ENCODE data around the gene ABCA5.

The ABCA5 gene

DNA sequence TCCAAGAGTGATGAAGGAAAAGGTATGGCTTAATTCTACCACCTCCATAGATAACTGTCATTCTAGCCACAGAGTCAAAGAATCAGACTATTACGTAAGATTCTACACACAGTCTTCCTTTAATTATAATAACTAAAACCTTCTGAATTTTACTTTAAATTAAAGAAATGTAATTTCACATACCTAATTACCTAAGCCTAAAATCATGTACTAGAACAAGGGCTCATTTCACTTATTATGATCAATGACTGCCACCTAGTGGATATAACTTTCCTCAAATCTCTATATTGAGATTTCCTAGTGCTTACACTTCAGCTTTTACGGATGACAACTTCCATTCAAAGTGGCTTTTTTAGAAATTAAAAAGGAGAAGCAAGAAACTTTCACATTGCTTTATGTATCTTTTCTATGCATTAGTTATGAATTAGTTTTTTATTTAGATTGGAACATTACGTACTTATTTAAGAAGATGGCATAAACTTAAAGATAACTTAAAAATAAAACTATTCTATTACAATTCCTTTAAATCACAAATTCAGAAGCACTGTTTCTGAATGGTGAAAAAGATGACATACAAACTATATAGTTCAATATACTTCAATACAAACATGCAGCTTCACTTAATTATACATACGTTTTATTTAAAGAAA is 80.1 kb downstream of the ABCA5 start:
- no peaks in the 10 kb centered on the region for H3K36me3 ChIP-seq (ENCODE audit: insufficient read depth, low read length)
- WGBS, result 69% methylated on average over 2 of the region's 4 CpGs
- H3K9me3 ChIP-seq (ENCODE audit: insufficient read depth, low read depth, low read length), result no peaks in the 10 kb centered on the region
- H3K9ac ChIP-seq (ENCODE audit: low read depth, low read length), result no peak overlapping the region
- no peak overlapping the region for H3K4me3 ChIP-seq (ENCODE audit: low read length)
- no peaks in the 10 kb centered on the region for H3K4me1 ChIP-seq (ENCODE audit: insufficient read depth, low read length)
- H3K27ac ChIP-seq (ENCODE audit: low read depth, low read length), result no peak overlapping the region
- no peaks in the 10 kb centered on the region for H3K27me3 ChIP-seq (ENCODE audit: insufficient read depth, low read length)

DNA sequence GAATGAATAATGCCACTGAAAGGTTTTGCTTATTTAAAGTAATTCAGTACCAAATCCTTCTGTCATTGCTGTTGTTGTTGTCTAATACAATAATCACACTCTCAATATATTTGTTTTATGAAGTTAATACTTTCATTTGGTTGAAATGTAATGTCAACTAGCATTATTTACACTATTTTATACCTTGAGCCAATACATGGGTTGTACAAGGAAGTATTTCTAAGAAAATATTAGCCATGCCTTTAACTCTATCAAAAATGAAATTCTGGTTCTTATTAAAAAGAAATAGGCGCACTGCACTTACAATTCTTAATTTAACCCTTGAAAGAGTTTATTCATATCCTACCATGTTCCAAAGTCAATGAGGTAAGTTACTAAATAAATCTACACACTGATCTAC is 80.7 kb downstream of the ABCA5 start:
- H3K9me3 ChIP-seq (ENCODE audit: insufficient read depth, low read depth, low read length), result no peaks in the 10 kb centered on the region
- 89% methylated on average over 1 of the region's 1 CpG for WGBS
- no peak overlapping the region for H3K4me3 ChIP-seq (ENCODE audit: low read length)
- no peaks in the 10 kb centered on the region for H3K36me3 ChIP-seq (ENCODE audit: insufficient read depth, low read length)
- H3K27ac ChIP-seq (ENCODE audit: low read depth, low read length), result no peak overlapping the region
- no peaks in the 10 kb centered on the region for H3K27me3 ChIP-seq (ENCODE audit: insufficient read depth, low read length)
- no peak overlapping the region for H3K9ac ChIP-seq (ENCODE audit: low read depth, low read length)
- no peaks in the 10 kb centered on the region for H3K4me1 ChIP-seq (ENCODE audit: insufficient read depth, low read length)

DNA sequence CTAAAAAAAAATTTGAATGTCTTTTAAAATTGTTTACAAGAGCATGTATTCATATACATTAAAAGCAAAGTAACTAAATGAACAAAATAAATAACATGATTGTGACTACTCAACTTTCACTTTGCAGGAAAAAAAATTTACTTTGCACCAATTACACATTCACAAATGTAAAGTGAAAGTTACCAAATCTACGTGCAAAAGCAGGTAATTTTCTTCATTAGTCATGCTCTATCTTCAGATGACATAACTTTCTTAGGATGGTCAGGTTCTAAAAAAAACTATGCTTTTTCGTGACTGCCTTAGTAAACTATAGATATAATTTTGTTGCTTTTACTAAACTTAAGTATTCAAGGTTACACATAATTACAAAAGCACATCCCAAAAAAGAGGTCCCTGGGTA is 81.3 kb downstream of the ABCA5 start:
- H3K4me3 ChIP-seq (ENCODE audit: low read length), result no peak overlapping the region
- no peaks in the 10 kb centered on the region for H3K4me1 ChIP-seq (ENCODE audit: insufficient read depth, low read length)
- H3K9ac ChIP-seq (ENCODE audit: low read depth, low read length), result no peak overlapping the region
- no peak overlapping the region for H3K27ac ChIP-seq (ENCODE audit: low read depth, low read length)
- WGBS, result 100% methylated on average over 1 of the region's 2 CpGs
- no peaks in the 10 kb centered on the region for H3K27me3 ChIP-seq (ENCODE audit: insufficient read depth, low read length)
- H3K9me3 ChIP-seq (ENCODE audit: insufficient read depth, low read depth, low read length), result no peaks in the 10 kb centered on the region
- H3K36me3 ChIP-seq (ENCODE audit: insufficient read depth, low read length), result no peaks in the 10 kb centered on the region

DNA sequence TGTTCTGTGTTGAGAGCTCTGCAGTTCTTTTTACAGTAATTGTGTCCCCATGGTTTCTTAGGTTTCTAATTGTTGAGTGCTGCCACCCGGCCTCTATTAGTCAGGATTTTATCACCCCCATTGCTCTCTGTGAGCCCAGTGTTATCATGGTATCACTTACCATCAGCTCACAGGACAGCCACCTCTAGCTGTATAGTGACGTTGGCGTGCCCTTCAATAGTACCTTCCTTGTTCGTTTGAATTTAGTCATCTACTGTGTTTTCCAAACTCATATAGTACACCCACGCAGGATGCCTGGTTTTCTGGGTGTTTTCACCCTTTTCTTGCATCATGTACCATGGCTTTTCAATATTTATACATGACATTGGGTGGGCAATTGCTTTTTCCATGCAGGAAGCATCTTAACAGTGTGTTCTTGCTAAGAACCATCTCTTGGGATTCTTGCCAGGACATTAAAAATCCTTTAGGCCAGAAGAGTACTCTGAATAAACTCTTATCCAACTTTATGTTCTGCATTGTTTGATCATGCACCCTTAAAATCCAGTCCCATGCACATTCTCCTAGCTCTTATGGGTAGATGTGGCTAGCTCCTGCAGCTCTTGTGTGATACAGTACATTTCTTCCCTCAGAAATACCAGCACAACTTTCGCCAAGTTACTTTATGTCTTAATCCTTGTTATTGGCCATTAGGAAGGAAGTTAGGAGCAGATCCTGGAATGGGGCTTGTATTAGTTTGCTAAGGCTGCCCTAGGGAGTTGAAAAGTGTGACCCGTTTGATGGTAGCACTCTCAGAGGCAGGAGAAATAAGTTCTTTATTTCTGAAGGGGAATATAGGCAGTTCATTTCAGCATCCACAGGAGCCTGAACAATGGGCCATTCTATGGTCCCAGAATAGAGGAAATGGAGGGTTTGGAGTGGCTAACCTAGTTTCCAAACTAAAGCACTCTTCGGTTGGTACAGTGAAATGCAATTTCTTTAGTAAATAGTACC is 87.0 kb downstream of the ABCA5 start:
- no peaks in the 10 kb centered on the region for H3K27me3 ChIP-seq (ENCODE audit: insufficient read depth, low read length)
- no peak overlapping the region for H3K9ac ChIP-seq (ENCODE audit: low read depth, low read length)
- no peaks in the 10 kb centered on the region for H3K4me1 ChIP-seq (ENCODE audit: insufficient read depth, low read length)
- H3K9me3 ChIP-seq (ENCODE audit: insufficient read depth, low read depth, low read length), result no peaks in the 10 kb centered on the region
- no peak overlapping the region for H3K4me3 ChIP-seq (ENCODE audit: low read length)
- WGBS, result 94% methylated on average over 8 of the region's 8 CpGs
- H3K27ac ChIP-seq (ENCODE audit: low read depth, low read length), result no peak overlapping the region
- no peaks in the 10 kb centered on the region for H3K36me3 ChIP-seq (ENCODE audit: insufficient read depth, low read length)

DNA sequence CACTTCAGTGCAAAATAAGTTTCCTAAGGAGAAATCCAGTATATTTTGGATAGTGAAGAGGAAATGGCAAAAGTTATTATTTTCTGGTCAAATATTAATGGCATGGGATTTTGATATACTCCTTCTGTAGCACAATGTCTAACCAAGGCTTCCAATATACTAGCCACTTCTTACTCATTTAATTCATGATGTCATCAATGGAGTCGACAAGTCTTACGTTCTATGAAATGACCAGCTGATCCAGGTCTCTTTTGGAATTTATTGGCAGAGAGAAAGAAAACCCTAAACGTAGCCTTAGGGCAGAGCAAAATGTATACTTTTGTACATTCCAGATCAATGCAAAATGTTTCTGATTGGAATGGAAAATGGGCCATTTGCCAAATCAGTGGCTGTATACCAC is 90.0 kb downstream of the ABCA5 start:
- no peaks in the 10 kb centered on the region for H3K4me1 ChIP-seq (ENCODE audit: insufficient read depth, low read length)
- H3K4me3 ChIP-seq (ENCODE audit: low read length), result no peak overlapping the region
- H3K27ac ChIP-seq (ENCODE audit: low read depth, low read length), result no peak overlapping the region
- no peaks in the 10 kb centered on the region for H3K9me3 ChIP-seq (ENCODE audit: insufficient read depth, low read depth, low read length)
- no peaks in the 10 kb centered on the region for H3K27me3 ChIP-seq (ENCODE audit: insufficient read depth, low read length)
- H3K9ac ChIP-seq (ENCODE audit: low read depth, low read length), result no peak overlapping the region
- H3K36me3 ChIP-seq (ENCODE audit: insufficient read depth, low read length), result no peaks in the 10 kb centered on the region
- 93% methylated on average over 3 of the region's 3 CpGs for WGBS

DNA sequence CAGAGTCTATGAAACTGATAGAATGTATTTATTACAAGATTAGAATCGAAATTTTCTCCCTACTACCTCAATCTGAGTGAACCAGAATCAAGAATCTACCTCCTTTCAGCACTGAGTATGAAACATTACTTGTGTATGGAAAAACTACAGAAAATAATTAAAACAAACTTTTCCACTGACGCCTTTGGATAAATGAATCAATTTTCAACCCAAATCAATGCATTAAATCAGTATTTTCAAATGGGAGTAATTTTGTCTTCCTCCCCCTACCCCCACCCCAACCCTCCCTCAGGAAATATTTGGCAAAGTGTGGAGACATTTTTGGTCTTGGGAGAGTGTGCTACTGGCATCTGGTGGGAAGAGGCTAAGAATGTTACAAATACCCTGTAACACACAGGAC is 90.5 kb downstream of the ABCA5 start:
- H3K4me3 ChIP-seq (ENCODE audit: low read length), result no peak overlapping the region
- no peaks in the 10 kb centered on the region for H3K27me3 ChIP-seq (ENCODE audit: insufficient read depth, low read length)
- H3K27ac ChIP-seq (ENCODE audit: low read depth, low read length), result no peak overlapping the region
- no peaks in the 10 kb centered on the region for H3K36me3 ChIP-seq (ENCODE audit: insufficient read depth, low read length)
- no peaks in the 10 kb centered on the region for H3K9me3 ChIP-seq (ENCODE audit: insufficient read depth, low read depth, low read length)
- 52% methylated on average over 2 of the region's 2 CpGs for WGBS
- no peaks in the 10 kb centered on the region for H3K4me1 ChIP-seq (ENCODE audit: insufficient read depth, low read length)
- no peak overlapping the region for H3K9ac ChIP-seq (ENCODE audit: low read depth, low read length)

DNA sequence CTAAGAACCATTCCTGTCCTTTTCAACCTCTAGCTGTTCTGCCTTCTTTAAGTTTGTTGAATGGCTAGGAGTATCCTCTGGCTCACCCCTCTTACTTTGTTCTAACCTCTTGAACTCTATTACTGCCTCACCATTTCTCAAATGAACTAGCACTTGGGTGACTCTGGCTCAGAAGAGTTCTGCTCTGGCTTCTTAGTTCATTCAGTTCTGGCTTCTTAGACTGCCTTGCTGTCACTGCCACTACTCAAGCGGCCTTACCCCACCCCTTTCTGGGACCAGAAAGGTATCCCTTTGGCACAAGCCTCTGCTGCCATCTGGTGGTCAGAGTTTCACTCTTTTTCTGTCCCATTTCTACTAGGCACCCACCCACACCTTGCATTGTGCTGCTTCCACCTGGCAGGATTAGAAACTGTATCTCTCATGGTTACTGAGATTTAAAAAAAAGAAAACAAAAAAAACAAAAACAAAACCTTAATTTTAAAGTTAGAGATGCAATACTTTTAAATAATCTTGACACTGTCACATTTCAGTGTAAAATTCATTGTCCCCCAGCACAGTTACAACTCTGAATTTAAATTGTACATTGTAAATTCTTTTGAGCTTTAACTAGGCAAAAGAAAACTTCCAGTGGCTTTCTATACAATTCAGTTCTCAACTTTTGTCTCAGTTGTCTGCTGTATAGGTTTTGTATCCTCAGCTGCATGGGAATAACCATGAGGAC is 91.4 kb downstream of the ABCA5 start:
- no peaks in the 10 kb centered on the region for H3K4me1 ChIP-seq (ENCODE audit: insufficient read depth, low read length)
- no peaks in the 10 kb centered on the region for H3K36me3 ChIP-seq (ENCODE audit: insufficient read depth, low read length)
- no peaks in the 10 kb centered on the region for H3K9me3 ChIP-seq (ENCODE audit: insufficient read depth, low read depth, low read length)
- H3K9ac ChIP-seq (ENCODE audit: low read depth, low read length), result no peak overlapping the region
- WGBS, result 4% methylated on average over 1 of the region's 1 CpG
- H3K4me3 ChIP-seq (ENCODE audit: low read length), result no peak overlapping the region
- no peak overlapping the region for H3K27ac ChIP-seq (ENCODE audit: low read depth, low read length)
- H3K27me3 ChIP-seq (ENCODE audit: insufficient read depth, low read length), result no peaks in the 10 kb centered on the region

DNA sequence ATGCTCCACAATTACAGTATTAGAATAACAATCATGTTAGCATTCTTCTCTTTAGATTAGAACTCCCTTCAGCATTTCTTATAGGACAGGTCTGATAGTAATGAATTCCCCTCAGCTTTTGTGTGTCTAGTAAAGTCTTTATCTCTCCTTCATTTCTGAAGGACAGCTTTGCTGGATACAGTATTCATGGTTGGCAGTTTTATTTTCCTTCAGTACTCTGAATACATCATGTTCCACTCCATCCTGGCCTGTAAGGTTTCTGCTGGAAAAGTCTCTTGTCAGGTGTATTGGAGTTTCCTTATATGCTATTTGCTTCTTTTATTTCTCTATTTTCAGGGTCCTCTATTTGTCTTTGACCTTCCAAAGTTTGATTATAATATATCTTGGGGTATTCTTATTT is 94.3 kb downstream of the ABCA5 start:
- Histone ChIP-seq H3K4me1 (ENCODE audit: insufficient read depth, low read length) (no peaks in the 10 kb centered on the region), H3K9ac (ENCODE audit: low read depth, low read length) (no peak overlapping the region), H3K36me3 (ENCODE audit: insufficient read depth, low read length) (no peaks in the 10 kb centered on the region), H3K9me3 (ENCODE audit: insufficient read depth, low read depth, low read length) (no peaks in the 10 kb centered on the region), H3K27me3 (ENCODE audit: insufficient read depth, low read length) (no peaks in the 10 kb centered on the region), H3K27ac (ENCODE audit: low read depth, low read length) (no peak overlapping the region), H3K4me3 (ENCODE audit: low read length) (no peak overlapping the region)

DNA sequence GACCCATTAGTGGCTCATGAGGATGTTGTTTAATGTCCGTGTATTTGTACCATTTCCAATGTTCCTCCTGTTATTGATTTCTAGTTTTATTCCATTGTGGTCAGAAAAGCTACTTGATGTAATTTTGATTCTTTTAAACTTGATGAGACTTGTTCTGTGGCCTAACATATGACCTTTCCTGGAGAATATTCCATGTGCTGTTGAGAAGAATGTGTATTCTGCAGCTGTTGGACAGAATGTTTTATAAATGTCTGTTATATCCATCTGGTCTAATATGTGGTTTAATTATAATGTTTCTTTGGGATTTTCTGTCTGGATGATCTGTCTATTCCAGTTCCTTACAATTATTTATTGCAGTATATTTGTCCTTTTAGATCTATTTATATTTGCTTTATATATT is 95.4 kb downstream of the ABCA5 start:
- WGBS, result 100% methylated on average over 1 of the region's 1 CpG
- H3K27me3 ChIP-seq (ENCODE audit: insufficient read depth, low read length), result no peaks in the 10 kb centered on the region
- H3K9ac ChIP-seq (ENCODE audit: low read depth, low read length), result no peak overlapping the region
- no peaks in the 10 kb centered on the region for H3K36me3 ChIP-seq (ENCODE audit: insufficient read depth, low read length)
- no peak overlapping the region for H3K27ac ChIP-seq (ENCODE audit: low read depth, low read length)
- H3K4me3 ChIP-seq (ENCODE audit: low read length), result no peak overlapping the region
- H3K4me1 ChIP-seq (ENCODE audit: insufficient read depth, low read length), result no peaks in the 10 kb centered on the region
- H3K9me3 ChIP-seq (ENCODE audit: insufficient read depth, low read depth, low read length), result no peaks in the 10 kb centered on the region

DNA sequence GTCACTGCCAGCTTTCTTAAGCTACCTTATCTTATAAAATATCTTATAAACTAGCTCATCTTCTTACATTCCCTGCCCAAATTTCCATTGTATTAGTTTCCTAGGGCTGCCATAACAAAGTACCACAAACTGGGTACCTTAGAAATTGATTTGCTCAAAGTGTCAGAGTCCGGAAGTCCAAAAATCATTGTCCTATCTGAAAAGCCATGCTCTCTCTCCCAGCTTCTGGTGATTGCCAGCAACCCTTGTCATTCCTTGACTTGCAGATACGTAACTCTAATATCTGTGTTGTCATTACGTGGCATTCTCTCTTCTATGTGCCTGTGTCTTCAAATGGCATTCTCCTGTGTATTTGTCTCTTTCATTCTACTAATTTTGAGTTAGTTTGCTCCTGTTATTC is 96.0 kb downstream of the ABCA5 start:
- H3K36me3 ChIP-seq (ENCODE audit: insufficient read depth, low read length), result no peaks in the 10 kb centered on the region

DNA sequence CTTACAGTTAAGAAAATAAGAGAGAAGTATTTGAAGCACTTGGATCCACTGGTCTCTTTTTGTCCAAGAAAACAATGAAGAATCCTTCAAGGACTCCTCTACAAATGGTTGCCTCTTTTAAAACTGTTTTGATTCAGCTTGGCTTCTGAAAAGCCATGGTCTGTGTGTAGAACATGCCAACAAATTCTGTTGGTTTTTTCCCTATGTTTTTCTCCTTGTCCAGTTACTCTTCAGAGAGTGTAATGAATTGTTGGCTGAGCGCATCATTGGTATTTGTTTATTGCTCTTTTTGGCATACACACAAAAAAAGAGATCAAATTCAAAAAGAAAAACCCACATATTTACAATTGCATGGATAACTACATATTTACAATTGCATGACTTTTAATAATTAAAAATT is 98.4 kb downstream of the ABCA5 start, which contains the start of gene ABCA10:
Gene ABCA10 (minus strand): TSS at position 249 of the 400 bp plus-strand sequence. CDS start 3,466 bp downstream, outside the sequence.
- 100% methylated on average over 1 of the region's 1 CpG for WGBS
- no peaks in the 10 kb centered on the region for H3K4me1 ChIP-seq (ENCODE audit: insufficient read depth, low read length)

More for the DNA sequence above, 96.0 kb downstream of the ABCA5 start:
- H3K9ac ChIP-seq (ENCODE audit: low read depth, low read length), result no peak overlapping the region
- no peak overlapping the region for H3K27ac ChIP-seq (ENCODE audit: low read depth, low read length)
- H3K4me1 ChIP-seq (ENCODE audit: insufficient read depth, low read length), result no peaks in the 10 kb centered on the region
- H3K4me3 ChIP-seq (ENCODE audit: low read length), result no peak overlapping the region
- no peaks in the 10 kb centered on the region for H3K9me3 ChIP-seq (ENCODE audit: insufficient read depth, low read depth, low read length)
- WGBS, result 95% methylated on average over 3 of the region's 3 CpGs
- H3K27me3 ChIP-seq (ENCODE audit: insufficient read depth, low read length), result no peaks in the 10 kb centered on the region

More for the DNA sequence above, 98.4 kb downstream of the ABCA5 start, which contains the start of gene ABCA10:
- no peak within 1 kb of the TSS for H3K9ac ChIP-seq (ENCODE audit: low read depth, low read length)
- no peaks in the 10 kb centered on the region for H3K9me3 ChIP-seq (ENCODE audit: insufficient read depth, low read depth, low read length)
- no peaks in the 10 kb centered on the region for H3K36me3 ChIP-seq (ENCODE audit: insufficient read depth, low read length)
- no peak within 1 kb of the TSS for H3K4me3 ChIP-seq (ENCODE audit: low read length)
- H3K27ac ChIP-seq (ENCODE audit: low read depth, low read length), result no peak within 1 kb of the TSS
- H3K27me3 ChIP-seq (ENCODE audit: insufficient read depth, low read length), result no peaks in the 10 kb centered on the region
